ENCODE results near the gene PRH1. TPM values are rescaled to one million over a fixed set of nuclear protein-coding genes. Genes with fewer than 3 reads are reported as not detected.

The PRH1 gene
- total and polyA plus RNA-seq, 2 of the 8 experiments (the other 6 are each of a cell fraction or from before 2014, with no cell fraction given), result 4.5 to 6.5 TPM

DNA sequence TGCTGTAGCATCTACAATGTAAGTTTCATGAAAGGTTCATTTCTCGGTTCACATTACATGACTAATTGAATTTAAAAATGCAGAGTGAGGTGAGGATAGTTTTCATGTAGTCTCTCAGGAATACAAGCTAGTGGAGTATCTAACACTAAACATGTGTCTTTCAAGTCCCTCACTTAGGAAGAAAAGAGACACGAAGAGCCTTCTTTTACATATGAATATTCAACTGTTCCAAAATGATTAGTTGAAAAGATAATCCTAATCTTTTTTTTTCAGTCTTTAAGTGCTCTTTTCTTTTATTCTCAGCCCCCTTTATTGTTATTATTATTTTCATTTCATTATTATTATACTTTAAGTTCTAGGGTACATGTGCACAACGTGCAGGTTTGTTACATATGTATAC, 45.6 kb downstream of the PRH1 start:
- no peak for TF ChIP-seq KDM4A (IDR thresholded peaks at IDR 0.05; ENCODE audit: low read depth, low read length, severe bottlenecking)
- TF ChIP-seq KDM1A (IDR thresholded peaks at IDR 0.05; ENCODE audit: borderline replicate concordance, low read length), result no peak
- no peak for TF ChIP-seq SP1 (IDR thresholded peaks at IDR 0.05; ENCODE audit: low read depth, low read length)
- no peak for TF ChIP-seq EGR1 (IDR thresholded peaks at IDR 0.05; ENCODE audit: borderline replicate concordance, low read depth, low read length)
- TF ChIP-seq ATF2 (IDR thresholded peaks at IDR 0.05; ENCODE audit: low read length), result no peak
- no peak for TF ChIP-seq SP2 (IDR thresholded peaks at IDR 0.05; ENCODE audit: low read length)
- no peak for TF ChIP-seq NRF1 (IDR thresholded peaks at IDR 0.05; ENCODE audit: low read depth, low read length)
- no peak for TF ChIP-seq POU5F1 (IDR thresholded peaks at IDR 0.05; ENCODE audit: low read depth, low read length)
- TF ChIP-seq, protein P1, sequence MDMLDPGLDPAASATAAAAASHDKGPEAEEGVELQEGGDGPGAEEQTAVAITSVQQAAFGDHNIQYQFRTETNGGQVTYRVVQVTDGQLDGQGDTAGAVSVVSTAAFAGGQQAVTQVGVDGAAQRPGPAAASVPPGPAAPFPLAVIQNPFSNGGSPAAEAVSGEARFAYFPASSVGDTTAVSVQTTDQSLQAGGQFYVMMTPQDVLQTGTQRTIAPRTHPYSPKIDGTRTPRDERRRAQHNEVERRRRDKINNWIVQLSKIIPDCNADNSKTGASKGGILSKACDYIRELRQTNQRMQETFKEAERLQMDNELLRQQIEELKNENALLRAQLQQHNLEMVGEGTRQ (IDR thresholded peaks at IDR 0.05; ENCODE audit: low read length), result no peak
- no peak for TF ChIP-seq ATF3 (IDR thresholded peaks at IDR 0.05; ENCODE audit: insufficient read depth, low read depth, low read length)
- H2AFZ ChIP-seq (ENCODE audit: low read length), result no peak overlapping the region
- H2BK120ac ChIP-seq (replicated peaks; ENCODE audit: low read depth, low read length), result no peak overlapping the region
- no peak overlapping the region for H3K18ac ChIP-seq (ENCODE audit: extremely low read depth, low read length)
- POLR2A ChIA-PET (ENCODE audit: partially characterized antibody), result no interaction called here
- H3K9me3 ChIP-seq (ENCODE audit: insufficient read depth in 2 of 2, low read depth in 1 of 2, low read length in 1 of 2), result no peaks in the 10 kb centered on the region
- CTCF ChIA-PET (ENCODE audit: partially characterized antibody), result no interaction called here
- H3K4me2 ChIP-seq (ENCODE audit: insufficient read depth in 1 of 2, low read depth in 2 of 2, low read length in 2 of 2), result no peak overlapping the region
- no peak overlapping the region for H2AK5ac ChIP-seq (ENCODE audit: low read depth, low read length)
- FAIRE-seq (no peak), DNase-seq (ENCODE audit: low read depth in 1 of 2, low spot score in 2 of 2) (no peak)
- H4K5ac ChIP-seq (ENCODE audit: insufficient read length, low read depth, low read length), result no peak overlapping the region
- no peak overlapping the region for H3K56ac ChIP-seq (replicated peaks; ENCODE audit: insufficient read length, low read depth, low read length)
- no peak overlapping the region for H3K9ac ChIP-seq (replicated peaks in 1 of 4; ENCODE audit: extremely low read depth in 1 of 4, low read depth in 3 of 4, low read length in 3 of 4)
- H3K27me3 ChIP-seq (replicated peaks in 1 of 4; ENCODE audit: control insufficient read depth in 3 of 4, extremely low read depth in 1 of 4, insufficient read depth in 3 of 4, low read length in 3 of 4), result no peaks in the 10 kb centered on the region
- H4K91ac ChIP-seq (replicated peaks; ENCODE audit: insufficient read length, low read length), result no peak overlapping the region
- H4K20me1 ChIP-seq (replicated peaks in 1 of 2; ENCODE audit: control insufficient read depth in 1 of 2, insufficient read depth in 2 of 2, low read length in 2 of 2), result no peaks in the 10 kb centered on the region
- 70% methylated on average over 3 of the region's 3 CpGs; no CpG with 5 or more reads in 1 of the 2 experiments for WGBS, 2 experiments (ENCODE audit: extremely low coverage in 1 of 2, insufficient coverage in 1 of 2, insufficient read length in 1 of 2, insufficient replicate concordance in 2 of 2, low coverage in 1 of 2, low lambda C conversion rate in 2 of 2, missing lambda C conversion rate in 1 of 2)
- H3K4me3 ChIP-seq (ENCODE audit: extremely low read depth in 1 of 4, insufficient read depth in 2 of 4, low read depth in 3 of 4, low read length in 4 of 4), result no peak overlapping the region
- H4K8ac ChIP-seq (ENCODE audit: extremely low read depth, insufficient read depth, low read length), result no peak overlapping the region
- H2BK15ac ChIP-seq (ENCODE audit: low read length), result no peak overlapping the region
- peaks cover 0 to 2% (median 0%) of the 10 kb centered on the region in 4 experiments; a peak in 1 of 7 replicates for H3K4me1 ChIP-seq (replicated peaks in 1 of 4; ENCODE audit: control insufficient read depth in 3 of 4, insufficient read depth in 4 of 4, low read length in 3 of 4)
- no peak overlapping the region for H2BK20ac ChIP-seq (ENCODE audit: low read length)
- no peak overlapping the region for H2BK5ac ChIP-seq (ENCODE audit: low read depth, low read length)
- no peak overlapping the region for H3K27ac ChIP-seq (ENCODE audit: low read depth, low read length)
- H3K23me2 ChIP-seq (ENCODE audit: low read depth, low read length), result no peaks in the 10 kb centered on the region
- no peak overlapping the region for H2BK12ac ChIP-seq (ENCODE audit: low read depth, low read length)
- H3K36me3 ChIP-seq (ENCODE audit: control insufficient read depth in 2 of 4, insufficient read depth in 4 of 4, low read length in 3 of 4), result no peaks in the 10 kb centered on the region
- H3K79me1 ChIP-seq (ENCODE audit: low read depth, low read length), result no peaks in the 10 kb centered on the region
- H3K4ac ChIP-seq (replicated peaks; ENCODE audit: insufficient read length, low read depth, low read length), result no peak overlapping the region
- H3K23ac ChIP-seq (ENCODE audit: insufficient read length), result no peak overlapping the region
- no peaks in the 10 kb centered on the region for H3K79me2 ChIP-seq (ENCODE audit: control insufficient read depth in 1 of 2, insufficient read depth in 2 of 2, low read length in 2 of 2)
- no peak overlapping the region for H3K14ac ChIP-seq (ENCODE audit: insufficient read length)

All from H1 (cell line).